ENCODE data around the gene SECISBP2L. TPM values are rescaled to one million over a fixed set of nuclear protein-coding genes. Genes with fewer than 3 reads are reported as not detected.

SECISBP2L gene
- total and polyA plus RNA-seq, 2 experiments from 2014 or later: 18.6 to 28.3 TPM

GRCh38 chr15:49044002-49044401, 2.2 kb downstream of the SECISBP2L start:
- H3K4me3 Mint-ChIP-seq: peak overlapping the region; percentile 88
- ATAC-seq (no peak), DNase-seq (ENCODE audit: low spot score) (no peak)
- H3K27me3 Mint-ChIP-seq (ENCODE audit: insufficient read depth, low read depth, poor library complexity): peaks cover 3% of the 10 kb centered on the region
- Histone ChIP-seq H3K4me1 (ENCODE audit: insufficient read depth) (peaks cover 16% of the 10 kb centered on the region), H3K27me3 (ENCODE audit: insufficient read depth) (no peaks in the 10 kb centered on the region), H2AFZ (no peak overlapping the region), H3K36me3 (ENCODE audit: insufficient read depth) (no peaks in the 10 kb centered on the region), H3K4me2 (peak overlapping the region; percentile 82), H3K27ac (ENCODE audit: low read depth) (no peak overlapping the region), H3K4me3 (peak overlapping the region; percentile 79; the same call in 1 of the 2 replicates), H3K9me2 (ENCODE audit: insufficient read depth) (no peaks in the 10 kb centered on the region), H4K20me1 (replicated peaks; ENCODE audit: insufficient read depth) (peaks cover 10% of the 10 kb centered on the region; the same call in 1 of the 2 replicates), H3F3A (replicated peaks; ENCODE audit: low read depth) (no peaks in the 10 kb centered on the region), H3K79me2 (replicated peaks; ENCODE audit: insufficient read depth) (peaks cover 68% of the 10 kb centered on the region)
- peaks cover 14% of the 10 kb centered on the region; the same call in 2 of the 3 replicates for H3K4me1 Mint-ChIP-seq
- no peaks in the 10 kb centered on the region for H3K36me3 Mint-ChIP-seq (ENCODE audit: low read depth)
- no peak for TF ChIP-seq ZNF331 (CRISPR knock-in tag; IDR thresholded peaks at IDR 0.05; ENCODE audit: low read depth)
- TF ChIP-seq ETS1 (IDR thresholded peaks at IDR 0.05): no peak
- TF ChIP-seq CTCF (conservative IDR thresholded peaks at IDR 0.05; ENCODE audit: low read depth in 2 of 2): no peak
- no peak for TF ChIP-seq REST (IDR thresholded peaks at IDR 0.05; ENCODE audit: unreplicated experiment)
- no peak for TF ChIP-seq POLR2AphosphoS5 (IDR thresholded peaks at IDR 0.05; ENCODE audit: low read depth)
- TF ChIP-seq NANOG (IDR thresholded peaks at IDR 0.05; ENCODE audit: borderline replicate concordance): no peak
- TF ChIP-seq STAT1 (IDR thresholded peaks at IDR 0.05; ENCODE audit: unreplicated experiment): no peak
- TF ChIP-seq EZH2phosphoT487 (IDR thresholded peaks at IDR 0.05; ENCODE audit: unreplicated experiment): no peak
- TF ChIP-seq EZH2 (IDR thresholded peaks at IDR 0.05; ENCODE audit: low read depth, unreplicated experiment): no peak
- no peak for TF ChIP-seq ZNF462 (CRISPR knock-in tag; IDR thresholded peaks at IDR 0.05)
- TF ChIP-seq ZNF114 (CRISPR knock-in tag; IDR thresholded peaks at IDR 0.05): no peak
- no peak for TF ChIP-seq JUNB (IDR thresholded peaks at IDR 0.05; ENCODE audit: unreplicated experiment)
- TF ChIP-seq CREB1 (CRISPR knock-in tag; IDR thresholded peaks at IDR 0.05; ENCODE audit: low read depth): no peak
- no peaks in the 10 kb centered on the region for H3K9me3 Mint-ChIP-seq
- H3K27ac Mint-ChIP-seq: no peak overlapping the region
